Liver (tissue), 9 donors: ENCODE data around the gene PLEKHA3. TPM values are rescaled to one million over a fixed set of nuclear protein-coding genes. Genes with fewer than 3 reads are reported as not detected.

Experiments used
- DNase-seq: peaks from one replicate; pipeline ENCODE4 v3.0.0-alpha.2; 2017; ENCODE audit warnings: low spot score
- H3K27ac ChIP-seq, 2 donors: one replicate each; pipeline ENCODE4 v1.7.0; 2013; ENCODE audit warnings: inconsistent platforms in 2 of 2, low read length in 2 of 2, control low read depth in 1 of 2, low read depth in 1 of 2, mild to moderate bottlenecking in 1 of 2
- H3K27me3 ChIP-seq, 4 donors: one replicate each; pipeline versions ENCODE4 v1.6.1 to v1.7.0; 2013; ENCODE audit warnings: low read length in 3 of 4, inconsistent platforms in 1 of 4, mild to moderate bottlenecking in 1 of 4, moderate library complexity in 1 of 4; ENCODE audit not compliant: control insufficient read depth in 4 of 4, insufficient read depth in 4 of 4
- H3K36me3 ChIP-seq, 4 donors: one replicate each; pipeline versions ENCODE4 v1.6.1 to v1.7.0; 2013; ENCODE audit warnings: low read length in 3 of 4, mild to moderate bottlenecking in 3 of 4, low read depth in 1 of 4, moderate library complexity in 1 of 4; ENCODE audit not compliant: control insufficient read depth in 4 of 4, insufficient read depth in 3 of 4
- H3K4me1 ChIP-seq, 4 donors: one replicate each; pipeline versions ENCODE4 v1.6.1 to v1.7.0; 2013; ENCODE audit warnings: low read length in 3 of 4, mild to moderate bottlenecking in 3 of 4, moderate library complexity in 1 of 4; ENCODE audit not compliant: control insufficient read depth in 4 of 4, insufficient read depth in 4 of 4
- H3K4me3 ChIP-seq, 3 donors: one replicate each; pipeline versions ENCODE4 v1.6.1 to v1.7.0; 2013; ENCODE audit warnings: low read length in 3 of 3, control low read depth in 1 of 3, low read depth in 1 of 3, mild to moderate bottlenecking in 1 of 3
- H3K9ac ChIP-seq, 2 donors: one replicate each; pipeline ENCODE4 v1.7.0; 2013; ENCODE audit warnings: low read length in 2 of 2, mild to moderate bottlenecking in 2 of 2, moderate library complexity in 2 of 2, control low read depth in 1 of 2, low read depth in 1 of 2
- H3K9me3 ChIP-seq, 4 donors: one replicate each; pipeline versions ENCODE4 v1.6.1 to v1.7.0; 2013; ENCODE audit warnings: low read length in 3 of 4; ENCODE audit not compliant: control insufficient read depth in 4 of 4
- ATF3 ChIP-seq: IDR thresholded peaks from 2 replicates; pipeline ENCODE4 v1.6.1; 2016; ENCODE audit warnings: antibody characterized with exemption
- CTCF ChIP-seq: fragments of 150-350 bp; IDR thresholded peaks from 2 replicates; pipeline ENCODE4 v1.5.1; 2017; ENCODE audit warnings: improper control_type of control experiment, low read depth, low read length; ENCODE audit not compliant: missing input control
- EGR1 ChIP-seq, 2 donors: IDR thresholded peaks; 2 replicates each; pipeline ENCODE4 v1.6.1; 2016 to 2018; ENCODE audit warnings: antibody characterized with exemption in 2 of 2, low read depth in 2 of 2
- FOXA1 ChIP-seq: IDR thresholded peaks from 2 replicates; pipeline ENCODE4 v1.6.1; 2016; ENCODE audit warnings: antibody characterized with exemption
- FOXA2 ChIP-seq: IDR thresholded peaks from 2 replicates; pipeline ENCODE4 v1.6.1; 2016; ENCODE audit warnings: antibody characterized with exemption
- GABPA ChIP-seq, 2 donors: IDR thresholded peaks in 1 of 2; conservative IDR thresholded peaks in 1 of 2; 2 replicates each; pipeline ENCODE4 v1.6.1; 2016; ENCODE audit warnings: antibody characterized with exemption in 2 of 2, mild to moderate bottlenecking in 1 of 2, moderate library complexity in 1 of 2
- HNF4A ChIP-seq, 2 donors: conservative IDR thresholded peaks; 2 replicates each; pipeline ENCODE4 v1.6.1; 2016; ENCODE audit warnings: antibody characterized with exemption in 2 of 2, mild to moderate bottlenecking in 2 of 2
- HNF4G ChIP-seq: IDR thresholded peaks from 2 replicates; pipeline ENCODE4 v1.6.1; 2016; ENCODE audit warnings: antibody characterized with exemption
- JUND ChIP-seq, 2 donors: IDR thresholded peaks; 2 replicates each; pipeline ENCODE4 v1.6.1; 2016; ENCODE audit warnings: antibody characterized with exemption in 2 of 2
- MAX ChIP-seq: IDR thresholded peaks from 2 replicates; pipeline ENCODE4 v1.6.1; 2016; ENCODE audit warnings: antibody characterized with exemption
- NR2F2 ChIP-seq: IDR thresholded peaks from 2 replicates; pipeline ENCODE4 v1.6.1; 2016; ENCODE audit warnings: antibody characterized with exemption
- RAD21 ChIP-seq, 2 donors: IDR thresholded peaks; 2 replicates each; pipeline ENCODE4 v1.6.1; 2016; ENCODE audit warnings: antibody characterized with exemption in 2 of 2, mild to moderate bottlenecking in 2 of 2
- REST ChIP-seq: IDR thresholded peaks from 2 replicates; pipeline ENCODE4 v1.6.1; 2016; ENCODE audit warnings: antibody characterized with exemption, mild to moderate bottlenecking
- RXRA ChIP-seq, 2 donors: IDR thresholded peaks; 2 replicates each; pipeline ENCODE4 v1.6.1; 2017 to 2018; ENCODE audit warnings: antibody characterized with exemption in 2 of 2, mild to moderate bottlenecking in 1 of 2
- SP1 ChIP-seq: IDR thresholded peaks from 2 replicates; pipeline ENCODE4 v1.6.1; 2018; ENCODE audit warnings: antibody characterized with exemption, mild to moderate bottlenecking
- TAF1 ChIP-seq: conservative IDR thresholded peaks from 2 replicates; pipeline ENCODE4 v1.6.1; 2016; ENCODE audit warnings: antibody characterized with exemption, mild to moderate bottlenecking
- YY1 ChIP-seq: IDR thresholded peaks from 2 replicates; pipeline ENCODE4 v1.6.1; 2016; ENCODE audit warnings: antibody characterized with exemption, mild to moderate bottlenecking
- ZBTB33 ChIP-seq: IDR thresholded peaks from 2 replicates; pipeline ENCODE4 v1.6.1; 2016; ENCODE audit warnings: antibody characterized with exemption
- WGBS: extraction: QIAGEN DNeasy Blood & Tissue Kit; methylation state at CpG from one replicate; pipeline ENCODE4 v1.1.7; 2013; 5-methylcytosine and 5-hydroxymethylcytosine counted together
- polyA plus RNA-seq, 2 donors: library from polyadenylated mRNA; stranded (reverse) in 1 of 2; unstranded in 1 of 2; fragments of 200-250 nt in 1 of 2; fragments of >200 nt in 1 of 2; fragmentation: Nextera tagmentation in 1 of 2; extraction: Ambion mirVana in 1 of 2; gene quantifications; one replicate each; pipeline versions ENCODE4 v1.2.1 to v1.2.3, GENCODE V29; 2013 to 2015
- total RNA-seq, 2 donors: library from RNA; depleted of rRNA; stranded (reverse); fragments of >200 nt; gene quantifications; one replicate each; pipeline ENCODE4 v1.2.3, GENCODE V29; 2014
- donor health status: healthy.
- donor health status: healthy.
- donor health status: healthy.
- donor health status: healthy.
- donor health status: healthy.

Gene PLEKHA3
- total and polyA plus RNA-seq, 4 donors = 3.6 to 7.1 (median 6.1) TPM

GRCh38 chr2:178473373-178473772 lies 6.9 kb upstream of the PLEKHA3 start:
- H3K27me3 ChIP-seq = no peaks in the 10 kb centered on the region
- peaks cover 3 to 24% (median 14%) of the 10 kb centered on the region in 4 donors for H3K4me1 ChIP-seq
- H3K36me3 ChIP-seq = no peaks in the 10 kb centered on the region
- TF ChIP-seq MAX (no peak), EGR1 (IDR thresholded peaks at IDR 0.05; ENCODE audit: low read depth in 2 of 2) (no peak), ZBTB33 (no peak), RAD21 (IDR thresholded peaks at IDR 0.05) (no peak), CTCF (no peak), REST (no peak), ATF3 (no peak), YY1 (no peak), TAF1 (no peak), JUND (IDR thresholded peaks at IDR 0.05) (no peak), NR2F2 (no peak), FOXA1 (no peak), HNF4G (no peak), GABPA (IDR thresholded peaks at IDR 0.05 in 1 of 2, conservative IDR thresholded peaks at IDR 0.05 in 1 of 2) (no peak), RXRA (IDR thresholded peaks at IDR 0.05) (no peak), SP1 (no peak), FOXA2 (no peak), HNF4A (conservative IDR thresholded peaks at IDR 0.05) (no peak)
- H3K27ac ChIP-seq = no peak overlapping the region
- DNase-seq = no peak
- WGBS = 97% methylated on average over 2 of the region's 2 CpGs
- H3K9ac ChIP-seq = no peak overlapping the region
- H3K4me3 ChIP-seq = no peak overlapping the region
- no peaks in the 10 kb centered on the region for H3K9me3 ChIP-seq
